AG09319 (cell line): ENCODE measurements around the gene MLH1.
A peak's percentile ranks its signal among the peaks of the same experiment; 100 is the strongest.

Source experiments
- DNase-seq: peaks from one replicate; pipeline ENCODE4 v3.0.0-alpha.2; 2010; ENCODE audit warnings: low read depth; ENCODE audit errors: extremely low read depth
- TF ChIP-seq, protein P1 (sequence below): IDR thresholded peaks from 2 replicates; pipeline ENCODE4 v1.5.1; 2011; ENCODE audit warnings: low read depth, mild to moderate bottlenecking, inconsistent platforms, low read length, moderate library complexity

The MLH1 gene

DNA sequence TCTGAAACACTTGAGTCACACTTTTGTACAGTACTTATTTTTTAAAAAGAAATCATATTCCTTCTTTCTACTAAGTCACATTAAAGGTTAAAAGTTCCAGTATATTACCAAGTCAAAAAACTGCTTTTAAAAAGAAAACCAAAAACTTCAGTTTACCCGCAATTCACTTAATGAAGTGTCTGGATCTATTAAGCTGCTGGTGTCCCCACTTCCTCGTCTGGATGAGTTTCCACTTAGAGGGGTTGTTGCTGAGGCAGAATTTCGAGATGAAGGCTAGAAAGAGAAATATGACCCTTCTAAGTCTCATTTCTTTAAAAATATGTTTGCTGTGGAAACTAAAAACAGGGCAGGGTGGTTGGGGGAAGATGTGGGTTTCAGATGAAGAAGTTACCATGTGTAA is 101.3 kb downstream of the MLH1 start:
- TF ChIP-seq, protein P1, sequence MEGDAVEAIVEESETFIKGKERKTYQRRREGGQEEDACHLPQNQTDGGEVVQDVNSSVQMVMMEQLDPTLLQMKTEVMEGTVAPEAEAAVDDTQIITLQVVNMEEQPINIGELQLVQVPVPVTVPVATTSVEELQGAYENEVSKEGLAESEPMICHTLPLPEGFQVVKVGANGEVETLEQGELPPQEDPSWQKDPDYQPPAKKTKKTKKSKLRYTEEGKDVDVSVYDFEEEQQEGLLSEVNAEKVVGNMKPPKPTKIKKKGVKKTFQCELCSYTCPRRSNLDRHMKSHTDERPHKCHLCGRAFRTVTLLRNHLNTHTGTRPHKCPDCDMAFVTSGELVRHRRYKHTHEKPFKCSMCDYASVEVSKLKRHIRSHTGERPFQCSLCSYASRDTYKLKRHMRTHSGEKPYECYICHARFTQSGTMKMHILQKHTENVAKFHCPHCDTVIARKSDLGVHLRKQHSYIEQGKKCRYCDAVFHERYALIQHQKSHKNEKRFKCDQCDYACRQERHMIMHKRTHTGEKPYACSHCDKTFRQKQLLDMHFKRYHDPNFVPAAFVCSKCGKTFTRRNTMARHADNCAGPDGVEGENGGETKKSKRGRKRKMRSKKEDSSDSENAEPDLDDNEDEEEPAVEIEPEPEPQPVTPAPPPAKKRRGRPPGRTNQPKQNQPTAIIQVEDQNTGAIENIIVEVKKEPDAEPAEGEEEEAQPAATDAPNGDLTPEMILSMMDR = no peak
- no peak for DNase-seq

DNA sequence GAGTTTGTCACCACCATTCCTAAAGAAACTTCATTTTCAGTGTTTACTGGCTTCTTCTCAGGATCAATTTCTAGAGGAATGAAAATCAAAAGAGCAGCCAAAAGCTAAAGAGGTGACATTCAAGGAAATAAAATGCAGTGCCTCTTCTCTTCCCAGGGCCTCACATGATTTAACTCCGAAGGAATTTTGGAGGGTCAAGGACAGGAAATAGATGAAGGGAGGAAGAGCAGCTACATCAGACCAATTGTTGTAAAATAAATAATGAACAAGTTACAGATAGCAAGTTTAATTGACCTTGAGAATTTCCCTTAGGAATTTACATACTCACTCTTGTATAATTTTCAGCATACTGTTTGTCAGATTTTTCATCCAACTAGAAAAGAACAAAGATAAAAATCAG is 103.0 kb downstream of the MLH1 start:
- peak; percentile 24 for DNase-seq
- TF ChIP-seq, protein P1 = no peak

DNA sequence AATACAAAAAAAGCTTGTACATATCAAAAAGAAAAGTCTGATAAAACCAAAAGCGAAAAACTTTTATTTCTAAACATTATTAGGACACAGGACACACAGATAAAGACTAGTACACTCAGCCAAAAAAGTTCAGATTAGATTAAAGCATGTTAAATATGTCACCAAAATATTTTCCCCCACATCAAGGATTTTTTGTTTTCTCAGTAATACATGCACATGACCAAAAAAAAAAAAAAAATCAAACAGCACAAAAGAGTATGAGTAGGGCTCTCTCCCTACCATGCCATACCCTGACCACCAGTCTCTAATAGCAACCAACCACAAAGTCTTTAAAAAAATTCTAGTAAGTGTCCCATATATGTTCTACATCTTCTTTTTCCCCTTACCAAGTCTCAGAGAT is 103.7 kb downstream of the MLH1 start:
- TF ChIP-seq, protein P1 = no peak
- DNase-seq = no peak

DNA sequence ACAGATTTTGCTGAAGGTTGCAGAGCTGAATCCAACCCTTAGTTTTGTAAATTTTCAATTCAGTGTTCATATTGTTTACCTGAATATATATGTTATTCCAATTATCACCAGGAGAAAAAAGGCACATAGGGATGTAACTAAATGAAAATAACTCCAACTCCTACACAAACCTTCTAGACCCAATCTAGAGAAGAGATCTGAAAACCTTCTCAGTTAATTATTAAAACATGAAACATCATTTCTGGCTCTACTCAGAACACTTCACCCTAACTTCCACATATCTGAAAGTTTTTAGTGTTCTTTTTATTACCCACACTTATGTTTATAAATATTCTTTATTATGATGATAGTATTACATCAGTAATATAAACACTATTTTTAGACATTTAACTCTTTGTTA is 104.5 kb downstream of the MLH1 start:
- no peak for DNase-seq

DNA sequence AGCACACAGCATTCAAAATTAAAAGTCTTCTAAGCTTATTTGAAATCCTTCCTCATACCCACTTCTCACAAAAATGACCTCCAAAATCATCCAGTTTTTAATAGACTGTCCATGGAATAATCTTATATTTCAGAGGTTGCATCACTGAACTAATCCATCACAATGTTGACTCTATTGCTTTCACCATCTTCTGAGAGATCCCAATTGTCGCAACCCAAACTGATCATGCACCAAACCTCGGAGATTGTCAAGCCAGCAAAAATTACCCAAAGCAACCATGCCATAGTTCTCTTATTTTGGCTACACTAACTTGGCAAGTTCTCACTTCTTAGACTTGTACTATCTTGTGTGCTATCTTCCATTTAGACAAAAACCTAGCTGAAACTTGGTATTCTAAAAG is 105.6 kb downstream of the MLH1 start:
- TF ChIP-seq, protein P1 = no peak
- DNase-seq = no peak

More for the DNA sequence above, 104.5 kb downstream of the MLH1 start:
- TF ChIP-seq, protein P1 = no peak

DNA sequence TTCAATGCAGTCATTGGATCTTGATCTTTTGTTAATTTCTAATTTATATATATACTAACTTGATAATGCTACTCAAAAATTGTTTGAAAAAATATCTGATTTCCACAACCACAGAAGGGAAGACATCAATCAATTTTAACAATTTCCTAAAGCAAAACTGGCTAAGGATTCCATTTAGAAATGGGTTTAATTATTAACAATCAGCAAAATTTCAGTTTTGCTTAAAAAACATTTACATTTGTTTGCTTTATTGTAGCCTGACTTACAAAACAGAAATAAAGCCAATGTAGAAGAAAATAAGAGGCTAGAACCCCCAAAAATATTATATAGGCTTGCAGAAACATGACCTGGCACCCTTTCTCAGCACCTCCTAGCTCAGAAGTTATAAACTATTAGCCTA is 106.2 kb downstream of the MLH1 start:
- no peak for DNase-seq
- TF ChIP-seq, protein P1 = no peak

DNA sequence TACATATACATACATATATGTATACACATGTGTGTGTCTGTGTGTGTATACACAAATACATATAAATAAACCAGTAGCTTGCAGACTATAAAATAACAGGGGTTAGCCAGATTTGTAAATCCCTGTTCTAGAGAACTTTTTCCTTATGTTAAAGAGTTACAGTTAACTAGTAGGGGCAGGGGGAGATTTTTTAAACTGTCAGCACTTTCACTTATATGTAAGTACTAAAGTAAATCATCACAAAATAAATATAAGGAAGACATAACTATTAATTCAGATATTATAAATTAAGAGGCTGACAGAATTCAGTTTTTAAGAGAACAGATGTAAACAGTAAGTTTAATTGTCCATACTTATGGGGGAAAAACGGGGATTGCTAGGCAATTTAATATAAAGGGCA is 107.1 kb downstream of the MLH1 start:
- TF ChIP-seq, protein P1 = no peak
- DNase-seq = no peak
